ENCODE results near the gene PPP1R15A. TPM values are rescaled to one million over a fixed set of nuclear protein-coding genes. Genes with fewer than 3 reads are reported as not detected.

PPP1R15A gene
- total and polyA plus RNA-seq, 2 experiments from 2014 or later, result 14.0 to 15.8 TPM

DNA sequence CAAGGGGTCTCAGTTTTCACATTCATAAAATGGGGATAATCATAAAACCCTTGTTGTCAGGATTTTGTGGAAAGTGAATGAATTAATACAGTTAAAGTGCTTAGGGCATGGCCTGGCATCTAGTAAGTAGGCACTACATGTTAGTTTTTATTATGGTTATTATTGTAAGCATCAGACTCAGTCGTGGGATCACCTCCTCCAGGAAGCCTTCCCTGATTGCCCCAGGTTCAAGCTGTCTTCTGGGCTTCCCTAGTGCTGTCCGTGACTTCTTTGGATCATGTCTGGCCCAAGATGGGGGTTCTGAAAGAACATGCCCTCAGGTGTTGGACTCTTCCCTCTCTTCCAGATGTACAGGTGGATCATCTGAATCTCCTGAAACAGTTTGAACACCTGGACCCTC lies 38.6 kb downstream of the PPP1R15A start (continued):
- TF ChIP-seq, protein P1, sequence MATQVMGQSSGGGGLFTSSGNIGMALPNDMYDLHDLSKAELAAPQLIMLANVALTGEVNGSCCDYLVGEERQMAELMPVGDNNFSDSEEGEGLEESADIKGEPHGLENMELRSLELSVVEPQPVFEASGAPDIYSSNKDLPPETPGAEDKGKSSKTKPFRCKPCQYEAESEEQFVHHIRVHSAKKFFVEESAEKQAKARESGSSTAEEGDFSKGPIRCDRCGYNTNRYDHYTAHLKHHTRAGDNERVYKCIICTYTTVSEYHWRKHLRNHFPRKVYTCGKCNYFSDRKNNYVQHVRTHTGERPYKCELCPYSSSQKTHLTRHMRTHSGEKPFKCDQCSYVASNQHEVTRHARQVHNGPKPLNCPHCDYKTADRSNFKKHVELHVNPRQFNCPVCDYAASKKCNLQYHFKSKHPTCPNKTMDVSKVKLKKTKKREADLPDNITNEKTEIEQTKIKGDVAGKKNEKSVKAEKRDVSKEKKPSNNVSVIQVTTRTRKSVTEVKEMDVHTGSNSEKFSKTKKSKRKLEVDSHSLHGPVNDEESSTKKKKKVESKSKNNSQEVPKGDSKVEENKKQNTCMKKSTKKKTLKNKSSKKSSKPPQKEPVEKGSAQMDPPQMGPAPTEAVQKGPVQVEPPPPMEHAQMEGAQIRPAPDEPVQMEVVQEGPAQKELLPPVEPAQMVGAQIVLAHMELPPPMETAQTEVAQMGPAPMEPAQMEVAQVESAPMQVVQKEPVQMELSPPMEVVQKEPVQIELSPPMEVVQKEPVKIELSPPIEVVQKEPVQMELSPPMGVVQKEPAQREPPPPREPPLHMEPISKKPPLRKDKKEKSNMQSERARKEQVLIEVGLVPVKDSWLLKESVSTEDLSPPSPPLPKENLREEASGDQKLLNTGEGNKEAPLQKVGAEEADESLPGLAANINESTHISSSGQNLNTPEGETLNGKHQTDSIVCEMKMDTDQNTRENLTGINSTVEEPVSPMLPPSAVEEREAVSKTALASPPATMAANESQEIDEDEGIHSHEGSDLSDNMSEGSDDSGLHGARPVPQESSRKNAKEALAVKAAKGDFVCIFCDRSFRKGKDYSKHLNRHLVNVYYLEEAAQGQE (IDR thresholded peaks at IDR 0.05; ENCODE audit: unreplicated experiment), result no peak
- TF ChIP-seq, protein P2, sequence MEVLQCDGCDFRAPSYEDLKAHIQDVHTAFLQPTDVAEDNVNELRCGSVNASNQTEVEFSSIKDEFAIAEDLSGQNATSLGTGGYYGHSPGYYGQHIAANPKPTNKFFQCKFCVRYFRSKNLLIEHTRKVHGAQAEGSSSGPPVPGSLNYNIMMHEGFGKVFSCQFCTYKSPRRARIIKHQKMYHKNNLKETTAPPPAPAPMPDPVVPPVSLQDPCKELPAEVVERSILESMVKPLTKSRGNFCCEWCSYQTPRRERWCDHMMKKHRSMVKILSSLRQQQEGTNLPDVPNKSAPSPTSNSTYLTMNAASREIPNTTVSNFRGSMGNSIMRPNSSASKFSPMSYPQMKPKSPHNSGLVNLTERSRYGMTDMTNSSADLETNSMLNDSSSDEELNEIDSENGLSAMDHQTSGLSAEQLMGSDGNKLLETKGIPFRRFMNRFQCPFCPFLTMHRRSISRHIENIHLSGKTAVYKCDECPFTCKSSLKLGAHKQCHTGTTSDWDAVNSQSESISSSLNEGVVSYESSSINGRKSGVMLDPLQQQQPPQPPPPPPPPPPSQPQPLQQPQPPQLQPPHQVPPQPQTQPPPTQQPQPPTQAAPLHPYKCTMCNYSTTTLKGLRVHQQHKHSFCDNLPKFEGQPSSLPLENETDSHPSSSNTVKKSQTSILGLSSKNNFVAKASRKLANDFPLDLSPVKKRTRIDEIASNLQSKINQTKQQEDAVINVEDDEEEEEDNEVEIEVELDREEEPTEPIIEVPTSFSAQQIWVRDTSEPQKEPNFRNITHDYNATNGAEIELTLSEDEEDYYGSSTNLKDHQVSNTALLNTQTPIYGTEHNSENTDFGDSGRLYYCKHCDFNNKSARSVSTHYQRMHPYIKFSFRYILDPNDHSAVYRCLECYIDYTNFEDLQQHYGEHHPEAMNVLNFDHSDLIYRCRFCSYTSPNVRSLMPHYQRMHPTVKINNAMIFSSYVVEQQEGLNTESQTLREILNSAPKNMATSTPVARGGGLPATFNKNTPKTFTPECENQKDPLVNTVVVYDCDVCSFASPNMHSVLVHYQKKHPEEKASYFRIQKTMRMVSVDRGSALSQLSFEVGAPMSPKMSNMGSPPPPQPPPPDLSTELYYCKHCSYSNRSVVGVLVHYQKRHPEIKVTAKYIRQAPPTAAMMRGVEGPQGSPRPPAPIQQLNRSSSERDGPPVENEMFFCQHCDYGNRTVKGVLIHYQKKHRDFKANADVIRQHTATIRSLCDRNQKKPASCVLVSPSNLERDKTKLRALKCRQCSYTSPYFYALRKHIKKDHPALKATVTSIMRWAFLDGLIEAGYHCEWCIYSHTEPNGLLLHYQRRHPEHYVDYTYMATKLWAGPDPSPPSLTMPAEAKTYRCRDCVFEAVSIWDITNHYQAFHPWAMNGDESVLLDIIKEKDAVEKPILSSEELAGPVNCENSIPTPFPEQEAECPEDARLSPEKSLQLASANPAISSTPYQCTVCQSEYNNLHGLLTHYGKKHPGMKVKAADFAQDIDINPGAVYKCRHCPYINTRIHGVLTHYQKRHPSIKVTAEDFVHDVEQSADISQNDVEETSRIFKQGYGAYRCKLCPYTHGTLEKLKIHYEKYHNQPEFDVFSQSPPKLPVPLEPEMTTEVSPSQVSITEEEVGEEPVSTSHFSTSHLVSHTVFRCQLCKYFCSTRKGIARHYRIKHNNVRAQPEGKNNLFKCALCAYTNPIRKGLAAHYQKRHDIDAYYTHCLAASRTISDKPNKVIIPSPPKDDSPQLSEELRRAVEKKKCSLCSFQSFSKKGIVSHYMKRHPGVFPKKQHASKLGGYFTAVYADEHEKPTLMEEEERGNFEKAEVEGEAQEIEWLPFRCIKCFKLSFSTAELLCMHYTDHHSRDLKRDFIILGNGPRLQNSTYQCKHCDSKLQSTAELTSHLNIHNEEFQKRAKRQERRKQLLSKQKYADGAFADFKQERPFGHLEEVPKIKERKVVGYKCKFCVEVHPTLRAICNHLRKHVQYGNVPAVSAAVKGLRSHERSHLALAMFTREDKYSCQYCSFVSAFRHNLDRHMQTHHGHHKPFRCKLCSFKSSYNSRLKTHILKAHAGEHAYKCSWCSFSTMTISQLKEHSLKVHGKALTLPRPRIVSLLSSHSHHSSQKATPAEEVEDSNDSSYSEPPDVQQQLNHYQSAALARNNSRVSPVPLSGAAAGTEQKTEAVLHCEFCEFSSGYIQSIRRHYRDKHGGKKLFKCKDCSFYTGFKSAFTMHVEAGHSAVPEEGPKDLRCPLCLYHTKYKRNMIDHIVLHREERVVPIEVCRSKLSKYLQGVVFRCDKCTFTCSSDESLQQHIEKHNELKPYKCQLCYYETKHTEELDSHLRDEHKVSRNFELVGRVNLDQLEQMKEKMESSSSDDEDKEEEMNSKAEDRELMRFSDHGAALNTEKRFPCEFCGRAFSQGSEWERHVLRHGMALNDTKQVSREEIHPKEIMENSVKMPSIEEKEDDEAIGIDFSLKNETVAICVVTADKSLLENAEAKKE (CRISPR knock-in tag; IDR thresholded peaks at IDR 0.05), result no peak

DNA sequence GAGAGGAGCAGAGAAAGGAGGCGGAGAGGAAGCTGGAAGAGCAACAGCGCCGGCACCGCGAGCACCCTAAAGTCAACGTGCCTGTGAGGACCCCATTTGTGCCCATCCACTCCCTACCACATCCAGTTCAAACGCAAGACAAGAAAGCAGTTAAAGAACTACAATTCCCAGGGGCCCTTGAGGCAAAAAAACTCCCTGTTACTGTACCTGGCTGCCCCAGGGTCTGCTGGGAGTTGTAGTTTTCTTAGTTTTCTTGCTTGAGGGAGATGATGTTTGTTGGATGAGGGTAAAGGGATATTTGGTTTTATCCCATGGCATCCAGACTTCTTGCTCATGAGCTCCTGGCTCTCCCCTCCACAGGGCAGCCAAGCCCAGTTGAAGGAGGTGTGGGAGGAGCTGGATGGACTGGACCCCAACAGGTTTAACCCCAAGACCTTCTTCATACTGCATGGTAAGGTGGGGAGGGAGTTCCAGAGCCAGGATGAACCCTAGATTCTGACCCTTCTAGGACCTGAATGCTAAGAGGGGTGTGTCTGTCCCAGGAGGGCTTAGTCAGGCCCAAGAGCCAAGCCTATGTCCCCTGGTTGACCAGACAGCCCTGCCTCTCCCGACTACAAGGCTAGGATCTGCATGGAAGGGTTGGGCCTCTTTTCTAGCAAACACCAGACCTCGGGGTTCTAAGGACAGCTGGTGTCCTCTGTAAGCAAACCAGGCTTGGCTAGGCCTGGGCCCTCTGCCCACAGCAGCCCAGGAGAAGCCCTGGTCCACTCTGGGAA lies 41.1 kb downstream of the PPP1R15A start:
- H3K36me3 ChIP-seq (ENCODE audit: insufficient read depth), result peaks cover 17% of the 10 kb centered on the region
- H2AFZ ChIP-seq, result no peak overlapping the region
- no peaks in the 10 kb centered on the region for H3K4me1 ChIP-seq (ENCODE audit: insufficient read depth)
- no peak overlapping the region for H3K4me2 ChIP-seq
- H3K27me3 ChIP-seq (ENCODE audit: insufficient read depth), result no peaks in the 10 kb centered on the region
- TF ChIP-seq, protein P1 (IDR thresholded peaks at IDR 0.05; ENCODE audit: unreplicated experiment), result no peak
- TF ChIP-seq, protein P3, sequence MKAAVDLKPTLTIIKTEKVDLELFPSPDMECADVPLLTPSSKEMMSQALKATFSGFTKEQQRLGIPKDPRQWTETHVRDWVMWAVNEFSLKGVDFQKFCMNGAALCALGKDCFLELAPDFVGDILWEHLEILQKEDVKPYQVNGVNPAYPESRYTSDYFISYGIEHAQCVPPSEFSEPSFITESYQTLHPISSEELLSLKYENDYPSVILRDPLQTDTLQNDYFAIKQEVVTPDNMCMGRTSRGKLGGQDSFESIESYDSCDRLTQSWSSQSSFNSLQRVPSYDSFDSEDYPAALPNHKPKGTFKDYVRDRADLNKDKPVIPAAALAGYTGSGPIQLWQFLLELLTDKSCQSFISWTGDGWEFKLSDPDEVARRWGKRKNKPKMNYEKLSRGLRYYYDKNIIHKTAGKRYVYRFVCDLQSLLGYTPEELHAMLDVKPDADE (IDR thresholded peaks at IDR 0.05), result peak; percentile 95
- no peak for TF ChIP-seq CREB1 (CRISPR knock-in tag; IDR thresholded peaks at IDR 0.05; ENCODE audit: low read depth)
- H3K79me2 ChIP-seq (replicated peaks; ENCODE audit: insufficient read depth), result no peaks in the 10 kb centered on the region
- Mint-ChIP-seq H3K36me3 (ENCODE audit: low read depth) (peaks cover 57% of the 10 kb centered on the region), H3K9me3 (no peaks in the 10 kb centered on the region), H3K27me3 (ENCODE audit: insufficient read depth, low read depth, poor library complexity) (peaks cover 3% of the 10 kb centered on the region), H3K4me1 (no peaks in the 10 kb centered on the region), H3K27ac (no peak overlapping the region), H3K4me3 (no peak overlapping the region)
- H3F3A ChIP-seq (replicated peaks; ENCODE audit: low read depth), result 0 out of 2 replicates have a peak, but pooled peaks cover 8% of the 10 kb centered on the region
- peak; percentile 70 for DNase-seq (ENCODE audit: low spot score)
- peak; percentile 81 for ATAC-seq
- H3K9me2 ChIP-seq (ENCODE audit: insufficient read depth), result no peaks in the 10 kb centered on the region
- no peak overlapping the region for H3K27ac ChIP-seq (ENCODE audit: low read depth)
- H3K4me3 ChIP-seq, result no peak overlapping the region
- H4K20me1 ChIP-seq (replicated peaks; ENCODE audit: insufficient read depth), result no peaks in the 10 kb centered on the region; the same call in 1 of the 2 replicates
